ENCODE measurements around the gene STXBP2.

- no peak for TF ChIP-seq CTCF (IDR thresholded peaks at IDR 0.05; ENCODE audit: insufficient read depth, low read length, poor library complexity, severe bottlenecking)
- no peak for TF ChIP-seq EZH2phosphoT487 (conservative IDR thresholded peaks at IDR 0.05; ENCODE audit: low read length)
These were observed 33.4 kb downstream of the STXBP2 start for GRCh38 chr19:7670150-7670783.
